HCT116 (cell line): ENCODE results near the gene NTMT2. TPM values are rescaled to one million over a fixed set of nuclear protein-coding genes. Genes with fewer than 3 reads are reported as not detected.

Experiments
- ATAC-seq: fragments of 200-7000 bp; cut with Tn5 transposase; 2 replicates; pipeline ENCODE4 v1.9.1; 2020; ENCODE audit warnings: mild to moderate bottlenecking, moderate library complexity
- BruUV-seq: library from RNA; stranded (reverse); fragments of 400-500 nt; replicated peaks from 2 replicates; lab custom pipeline; 2021; lab: Mats Ljungman, UMichigan
- CTCF ChIA-PET: fragments of 300-600 bp; sonication (Branson Sonifier 250); formaldehyde crosslinking; loops from one replicate; lab custom pipeline; 2021; ENCODE audit warnings: antibody characterized with exemption; lab: Charles Lee
- POLR2A ChIA-PET: fragments of 300-600, 350-600 bp; sonication (Branson Sonifier 250); formaldehyde crosslinking; loops from one replicate; lab custom pipeline; 2021; ENCODE audit warnings: antibody characterized with exemption; lab: Charles Lee
- RAD21 ChIA-PET, 2 experiments: fragments of 300-600 bp; sonication (Branson Sonifier 250); formaldehyde crosslinking; loops; one replicate each; lab custom pipeline; 2023; ENCODE audit warnings: low total read pairs in 2 of 2; ENCODE audit not compliant: uncharacterized antibody in 2 of 2, unreplicated experiment in 2 of 2, low non-redundant PET in 1 of 2; lab: Charles Lee
- DNase-seq: peaks from one replicate; pipeline ENCODE4 v3.0.0-alpha.2; 2010; ENCODE audit warnings: low read depth, low spot score
- H2AFZ ChIP-seq: fragments of 200-600 bp; shearing (Covaris generic), sonication (generic); 2 replicates; pipeline ENCODE4 v1.6.1; 2017; ENCODE audit warnings: low read depth, mixed run types, mixed read lengths, antibody characterized with exemption, low read length; ENCODE audit not compliant: poor library complexity, severe bottlenecking
- H3K27ac ChIP-seq: 2 replicates; pipeline ENCODE4 v1.5.1; 2012; ENCODE audit warnings: low read depth, low read length
- H3K27me3 ChIP-seq: fragments of 200-600 bp; sonication (generic); 2 replicates; pipeline ENCODE4 v1.6.1; 2016; ENCODE audit warnings: mixed run types, low read length, mixed read lengths; ENCODE audit not compliant: insufficient read depth
- H3K36me3 ChIP-seq, 2 experiments: fragments of 200-500 bp in 1 of 2; fragments of 200-600 bp in 1 of 2; sonication (Bioruptor generic) in 1 of 2; sonication (generic) in 1 of 2; 2 replicates each; pipeline versions ENCODE4 v1.5.1 to v1.6.1; 2014 to 2016; ENCODE audit warnings: low read length in 2 of 2, inconsistent platforms in 1 of 2, mixed read lengths in 1 of 2, mixed run types in 1 of 2; ENCODE audit not compliant: insufficient read depth in 2 of 2, control insufficient read depth in 1 of 2
- H3K4me1 ChIP-seq, 2 experiments: fragments of 200-600 bp in 1 of 2; sonication (generic) in 1 of 2; 2 replicates each; pipeline versions ENCODE4 v1.5.1 to v1.6.1; 2012 to 2017; ENCODE audit warnings: low read length in 2 of 2, inconsistent platforms in 1 of 2, mild to moderate bottlenecking in 1 of 2, mixed read lengths in 1 of 2, mixed run types in 1 of 2, moderate library complexity in 1 of 2; ENCODE audit not compliant: insufficient read depth in 2 of 2, control insufficient read depth in 1 of 2
- H3K4me2 ChIP-seq: fragments of 200-600 bp; sonication (generic); 2 replicates; pipeline ENCODE4 v1.6.1; 2017; ENCODE audit warnings: mixed run types, low read length, mixed read lengths
- H3K4me3 ChIP-seq, 2 experiments: fragments of 200-600 bp in 1 of 2; sonication (generic) in 1 of 2; replicated peaks in 1 of 2; 2 replicates each; pipeline ENCODE4 v1.5.1; 2011 to 2016; ENCODE audit warnings: low read length in 2 of 2, control low read depth in 1 of 2, low read depth in 1 of 2, mild to moderate bottlenecking in 1 of 2, mixed read lengths in 1 of 2, mixed run types in 1 of 2
- H3K79me2 ChIP-seq: fragments of 200-600 bp; sonication (generic); 2 replicates; pipeline ENCODE4 v1.6.1; 2017; ENCODE audit warnings: mild to moderate bottlenecking, mixed run types, low read length, moderate library complexity, mixed read lengths; ENCODE audit not compliant: insufficient read depth
- H3K9ac ChIP-seq: fragments of 200-600 bp; sonication (generic); 2 replicates; pipeline ENCODE4 v1.6.1; 2016; ENCODE audit warnings: low read length, mixed read lengths
- H3K9me2 ChIP-seq: fragments of 200-600 bp; sonication (generic), shearing (Covaris generic); 2 replicates; pipeline ENCODE4 v1.6.1; 2017; ENCODE audit warnings: mixed run types, mild to moderate bottlenecking, moderate library complexity; ENCODE audit not compliant: insufficient read depth
- H3K9me3 ChIP-seq, 2 experiments: fragments of 200-500 bp in 1 of 2; fragments of 200-600 bp in 1 of 2; sonication (Bioruptor generic) in 1 of 2; sonication (generic) in 1 of 2; 2 replicates each; pipeline ENCODE4 v1.6.1; 2014 to 2017; ENCODE audit warnings: low read length in 2 of 2, mixed read lengths in 2 of 2, inconsistent platforms in 1 of 2, low read depth in 1 of 2, mild to moderate bottlenecking in 1 of 2, mixed run types in 1 of 2, moderate library complexity in 1 of 2; ENCODE audit not compliant: control insufficient read depth in 1 of 2, insufficient read depth in 1 of 2
- H4K20me1 ChIP-seq: fragments of 200-600 bp; sonication (generic), shearing (Covaris generic); 2 replicates; pipeline ENCODE4 v1.6.1; 2017; ENCODE audit warnings: mixed run types, mild to moderate bottlenecking, moderate library complexity; ENCODE audit not compliant: insufficient read depth
- CTCF ChIP-seq, 3 experiments: fragments of 200-600 bp in 1 of 3; sonication (generic) in 1 of 3; IDR thresholded peaks in 2 of 3; conservative IDR thresholded peaks in 1 of 3; 2 replicates each; pipeline ENCODE4 v1.5.1; 2012 to 2017; ENCODE audit warnings: low read depth in 2 of 3, low read length in 2 of 3, antibody characterized with exemption in 1 of 3, borderline replicate concordance in 1 of 3, control low read depth in 1 of 3, mild to moderate bottlenecking in 1 of 3, mixed read lengths in 1 of 3, mixed run types in 1 of 3, moderate library complexity in 1 of 3; ENCODE audit not compliant: insufficient read depth in 1 of 3
- FOSL1 ChIP-seq: IDR thresholded peaks from 2 replicates; pipeline ENCODE4 v1.6.1; 2012; ENCODE audit warnings: low read depth
- JUND ChIP-seq: IDR thresholded peaks from 2 replicates; pipeline ENCODE4 v1.6.1; 2012
- SIN3A ChIP-seq: IDR thresholded peaks from 2 replicates; pipeline ENCODE4 v1.6.1; 2012; ENCODE audit warnings: low read depth
- SP1 ChIP-seq: IDR thresholded peaks from 2 replicates; pipeline ENCODE4 v1.6.1; 2012; ENCODE audit warnings: low read depth
- SRF ChIP-seq: IDR thresholded peaks from 2 replicates; pipeline ENCODE4 v1.6.1; 2012; ENCODE audit warnings: low read depth
- ZFX ChIP-seq: fragments of 450-650 bp; IDR thresholded peaks from 2 replicates; pipeline ENCODE4 v1.6.1; 2017
- ZNF274 ChIP-seq: fragments of 200-500 bp; sonication (Bioruptor generic); IDR thresholded peaks from 2 replicates; pipeline ENCODE4 v1.6.1; 2014; ENCODE audit warnings: mild to moderate bottlenecking, low read depth, low read length, inconsistent platforms
- intact Hi-C: fragments of 100-400 bp; cut with micrococcal nuclease; formaldehyde crosslinking; loops from 2 replicates; pipeline ENCODE4 v1.10.0; 2022
- total RNA-seq: library from RNA; stranded (reverse); gene quantifications from one replicate; pipeline ENCODE4 v1.2.1, GENCODE V29; 2021; ENCODE audit not compliant: unreplicated experiment
- TF ChIP-seq, protein P1 (sequence below): IDR thresholded peaks from 2 replicates; pipeline ENCODE4 v1.6.1; 2012; ENCODE audit warnings: low read depth

Gene NTMT2
- total RNA-seq, 1 experiment from 2014 or later = not detected

GRCh38 chr1:170217517-170218256 lies 71.9 kb downstream of the NTMT2 start:
- Histone ChIP-seq H4K20me1 (no peaks in the 10 kb centered on the region), H2AFZ (no peak overlapping the region), H3K36me3 (no peaks in the 10 kb centered on the region), H3K79me2 (no peaks in the 10 kb centered on the region), H3K9me3 (no peaks in the 10 kb centered on the region), H3K27ac (no peak overlapping the region), H3K4me2 (no peak overlapping the region), H3K9ac (no peak overlapping the region), H3K27me3 (no peaks in the 10 kb centered on the region), H3K4me3 (no peak overlapping the region), H3K9me2 (no peaks in the 10 kb centered on the region), H3K4me1 (no peaks in the 10 kb centered on the region)
- TF ChIP-seq ZNF274 (no peak), JUND (no peak), SP1 (no peak), SIN3A (no peak), FOSL1 (no peak), CTCF (IDR thresholded peaks at IDR 0.05 in 2 of 3, conservative IDR thresholded peaks at IDR 0.05 in 1 of 3; ENCODE audit: borderline replicate concordance in 1 of 3, insufficient read depth in 1 of 3, low read depth in 2 of 3, low read length in 2 of 3) (no peak), ZFX (no peak), SRF (no peak)
- TF ChIP-seq, protein P1, sequence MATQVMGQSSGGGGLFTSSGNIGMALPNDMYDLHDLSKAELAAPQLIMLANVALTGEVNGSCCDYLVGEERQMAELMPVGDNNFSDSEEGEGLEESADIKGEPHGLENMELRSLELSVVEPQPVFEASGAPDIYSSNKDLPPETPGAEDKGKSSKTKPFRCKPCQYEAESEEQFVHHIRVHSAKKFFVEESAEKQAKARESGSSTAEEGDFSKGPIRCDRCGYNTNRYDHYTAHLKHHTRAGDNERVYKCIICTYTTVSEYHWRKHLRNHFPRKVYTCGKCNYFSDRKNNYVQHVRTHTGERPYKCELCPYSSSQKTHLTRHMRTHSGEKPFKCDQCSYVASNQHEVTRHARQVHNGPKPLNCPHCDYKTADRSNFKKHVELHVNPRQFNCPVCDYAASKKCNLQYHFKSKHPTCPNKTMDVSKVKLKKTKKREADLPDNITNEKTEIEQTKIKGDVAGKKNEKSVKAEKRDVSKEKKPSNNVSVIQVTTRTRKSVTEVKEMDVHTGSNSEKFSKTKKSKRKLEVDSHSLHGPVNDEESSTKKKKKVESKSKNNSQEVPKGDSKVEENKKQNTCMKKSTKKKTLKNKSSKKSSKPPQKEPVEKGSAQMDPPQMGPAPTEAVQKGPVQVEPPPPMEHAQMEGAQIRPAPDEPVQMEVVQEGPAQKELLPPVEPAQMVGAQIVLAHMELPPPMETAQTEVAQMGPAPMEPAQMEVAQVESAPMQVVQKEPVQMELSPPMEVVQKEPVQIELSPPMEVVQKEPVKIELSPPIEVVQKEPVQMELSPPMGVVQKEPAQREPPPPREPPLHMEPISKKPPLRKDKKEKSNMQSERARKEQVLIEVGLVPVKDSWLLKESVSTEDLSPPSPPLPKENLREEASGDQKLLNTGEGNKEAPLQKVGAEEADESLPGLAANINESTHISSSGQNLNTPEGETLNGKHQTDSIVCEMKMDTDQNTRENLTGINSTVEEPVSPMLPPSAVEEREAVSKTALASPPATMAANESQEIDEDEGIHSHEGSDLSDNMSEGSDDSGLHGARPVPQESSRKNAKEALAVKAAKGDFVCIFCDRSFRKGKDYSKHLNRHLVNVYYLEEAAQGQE = no peak
- DNase-seq = no peak
- ChIA-PET RAD21 (no interaction called here), POLR2A (no interaction called here), CTCF (no interaction called here)
- ATAC-seq = no peak
- BruUV-seq = no TSS peak
- intact Hi-C loops = no loop called here
